AG04449 (cell line): Measurements from ENCODE around the gene PIK3R1.
A peak's percentile ranks its signal among the peaks of the same experiment; 100 is the strongest.

Source experiments
- CTCF ChIA-PET: fragments of 350-600 bp; formaldehyde crosslinking; extraction: SDS; loops from one replicate; lab custom pipeline; 2021; ENCODE audit warnings: antibody characterized with exemption; lab: Yijun Ruan, JAX
- POLR2A ChIA-PET: fragments of 400-600, 350-600 bp; formaldehyde crosslinking; extraction: SDS; loops from one replicate; lab custom pipeline; 2020; ENCODE audit warnings: antibody characterized with exemption, inconsistent platforms; lab: Yijun Ruan, JAX
- DNase-seq: peaks from one replicate; pipeline ENCODE4 v3.0.0-alpha.2; 2010; ENCODE audit warnings: low read depth, low spot score
- H3K4me3 ChIP-seq: 2 replicates; pipeline ENCODE4 v1.5.1; 2011; ENCODE audit warnings: low read depth, mild to moderate bottlenecking, control low read depth, low read length
- TF ChIP-seq, protein P1 (sequence below): IDR thresholded peaks from one replicate; pipeline ENCODE4 v1.5.1; 2011; ENCODE audit warnings: mild to moderate bottlenecking, moderate library complexity, low read length, control low read depth, inconsistent platforms; ENCODE audit not compliant: insufficient read depth; ENCODE audit errors: missing control alignments

Gene PIK3R1

DNA sequence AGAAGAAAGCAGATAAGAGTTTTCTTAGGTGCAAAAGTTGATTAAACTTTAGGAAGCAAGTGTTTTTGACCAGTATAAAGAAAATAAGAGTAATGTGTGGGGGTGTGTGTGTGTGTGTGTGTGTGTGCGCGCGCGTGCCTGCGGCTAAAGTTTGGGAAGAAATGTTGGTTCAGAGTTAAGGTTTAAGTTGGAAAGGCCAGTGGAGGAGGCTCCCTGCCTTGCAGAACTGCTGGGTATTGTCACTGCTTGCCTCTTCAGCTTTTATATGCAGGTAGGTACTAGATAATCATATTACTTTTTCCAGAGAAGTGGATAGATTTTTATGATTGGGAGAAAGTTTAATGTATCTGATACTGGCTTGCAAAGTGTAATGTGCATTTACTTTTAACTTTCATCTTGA is 2.0 kb downstream of the PIK3R1 start:
- TF ChIP-seq, protein P1, sequence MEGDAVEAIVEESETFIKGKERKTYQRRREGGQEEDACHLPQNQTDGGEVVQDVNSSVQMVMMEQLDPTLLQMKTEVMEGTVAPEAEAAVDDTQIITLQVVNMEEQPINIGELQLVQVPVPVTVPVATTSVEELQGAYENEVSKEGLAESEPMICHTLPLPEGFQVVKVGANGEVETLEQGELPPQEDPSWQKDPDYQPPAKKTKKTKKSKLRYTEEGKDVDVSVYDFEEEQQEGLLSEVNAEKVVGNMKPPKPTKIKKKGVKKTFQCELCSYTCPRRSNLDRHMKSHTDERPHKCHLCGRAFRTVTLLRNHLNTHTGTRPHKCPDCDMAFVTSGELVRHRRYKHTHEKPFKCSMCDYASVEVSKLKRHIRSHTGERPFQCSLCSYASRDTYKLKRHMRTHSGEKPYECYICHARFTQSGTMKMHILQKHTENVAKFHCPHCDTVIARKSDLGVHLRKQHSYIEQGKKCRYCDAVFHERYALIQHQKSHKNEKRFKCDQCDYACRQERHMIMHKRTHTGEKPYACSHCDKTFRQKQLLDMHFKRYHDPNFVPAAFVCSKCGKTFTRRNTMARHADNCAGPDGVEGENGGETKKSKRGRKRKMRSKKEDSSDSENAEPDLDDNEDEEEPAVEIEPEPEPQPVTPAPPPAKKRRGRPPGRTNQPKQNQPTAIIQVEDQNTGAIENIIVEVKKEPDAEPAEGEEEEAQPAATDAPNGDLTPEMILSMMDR: no peak
- no peak for DNase-seq
- CTCF ChIA-PET: interaction anchor here (2.2 to 3.7 kb wide), 2 partner anchors 12 to 34 kb away, joined by 12 to 19 read pairs; no protein-coding TSS in a partner anchor
- peak overlapping the region; percentile 88 for H3K4me3 ChIP-seq
- POLR2A ChIA-PET: no interaction called here

DNA sequence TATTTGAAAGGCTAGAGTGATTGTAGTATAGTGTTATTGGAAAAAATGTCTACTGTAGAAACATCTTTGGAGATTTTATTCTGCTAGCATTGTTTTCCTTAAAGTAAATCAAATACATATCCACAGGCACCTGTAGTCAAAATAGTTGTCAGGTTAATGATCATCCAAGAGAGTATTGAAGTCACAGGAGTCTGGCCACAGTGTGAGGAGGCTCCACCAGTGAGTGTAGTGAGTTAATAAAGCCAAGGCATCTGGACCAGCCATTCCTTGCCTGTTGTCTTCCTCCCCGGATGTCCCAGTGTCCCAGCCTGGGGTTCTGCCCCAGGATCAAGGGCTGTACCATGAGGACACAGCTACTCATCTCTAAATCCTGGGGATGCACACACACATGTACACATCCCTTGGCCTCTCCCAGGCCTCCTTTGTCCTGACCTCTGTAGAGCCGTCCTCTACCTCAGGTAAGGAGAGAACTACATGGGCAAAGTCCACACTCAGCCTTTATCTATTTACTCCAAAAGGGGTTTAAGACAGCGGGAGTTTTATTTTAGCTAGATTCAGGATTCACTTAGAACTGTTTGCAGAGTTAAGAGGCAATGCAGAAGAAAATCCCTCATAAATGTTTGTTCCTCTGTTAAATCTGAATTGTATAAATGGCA is 3.7 kb downstream of the PIK3R1 start:
- H3K4me3 ChIP-seq: no peak overlapping the region
- CTCF ChIA-PET: interaction anchor here (1.0 kb wide), 1 partner anchor 10 kb away, joined by 4 read pairs; no protein-coding TSS in a partner anchor
- no peak for DNase-seq
- POLR2A ChIA-PET: no interaction called here
- TF ChIP-seq, protein P1: no peak

DNA sequence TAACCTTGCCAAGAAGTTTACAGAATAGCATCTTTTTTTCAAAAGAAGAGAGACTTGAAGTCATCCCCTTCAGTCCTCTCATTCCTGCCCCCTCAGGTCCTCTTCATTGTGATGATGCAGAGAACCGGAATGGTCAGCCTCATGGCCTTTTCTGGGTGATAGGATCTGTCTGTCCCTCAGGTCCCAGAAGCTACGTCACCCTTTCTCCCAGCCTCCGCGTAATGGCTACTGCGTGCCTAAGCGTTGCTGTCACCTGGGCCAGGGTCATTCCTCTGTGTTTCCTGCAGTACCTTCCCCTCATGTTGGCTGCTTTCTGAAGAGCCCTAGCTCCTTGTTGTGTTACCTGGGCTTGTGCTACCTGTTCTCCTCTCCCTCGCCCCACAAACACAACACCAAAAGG is 4.7 kb downstream of the PIK3R1 start:
- POLR2A ChIA-PET: no interaction called here
- no peak overlapping the region for H3K4me3 ChIP-seq
- CTCF ChIA-PET: no interaction called here
- DNase-seq: no peak
- TF ChIP-seq, protein P1: no peak

DNA sequence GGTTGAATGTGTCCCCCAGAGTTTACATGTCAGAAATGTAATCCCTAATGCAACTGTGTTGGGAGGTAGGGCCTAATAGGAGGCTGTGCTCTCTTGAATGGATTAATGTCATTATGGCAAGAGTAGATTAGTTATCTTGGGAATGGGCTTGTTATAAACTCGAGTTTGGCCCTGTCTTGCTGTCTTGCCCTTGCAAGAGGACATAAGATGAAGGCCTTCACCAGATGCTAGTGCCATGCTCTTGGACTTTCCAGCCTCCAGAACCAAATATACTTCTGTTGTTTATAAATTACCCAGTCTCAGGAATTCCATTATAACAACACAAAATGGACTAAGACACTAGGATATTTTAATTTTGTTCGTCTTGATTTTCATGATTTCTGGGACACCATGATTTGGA is 5.4 kb downstream of the PIK3R1 start:
- TF ChIP-seq, protein P1: no peak
- no peak overlapping the region for H3K4me3 ChIP-seq
- POLR2A ChIA-PET: no interaction called here
- CTCF ChIA-PET: no interaction called here
- DNase-seq: no peak

DNA sequence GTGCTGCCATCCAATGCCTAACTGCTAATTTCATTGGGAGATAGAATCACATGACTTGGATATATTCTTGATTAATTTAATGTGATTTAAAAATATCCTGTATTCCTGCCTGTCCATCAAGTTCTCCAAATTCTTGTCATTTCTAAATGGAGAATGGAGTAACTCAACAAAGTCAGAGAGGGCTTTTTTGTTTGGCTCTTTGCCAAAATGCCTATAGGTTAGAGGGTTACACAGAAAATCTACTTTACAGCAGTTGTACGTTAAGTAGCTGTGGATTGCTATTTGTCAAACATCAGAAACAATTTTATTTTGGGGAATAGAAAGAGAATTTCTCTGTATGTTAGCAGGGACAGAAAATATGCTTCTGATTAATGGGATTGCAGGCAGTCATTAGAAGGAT is 5.9 kb downstream of the PIK3R1 start:
- no peak overlapping the region for H3K4me3 ChIP-seq
- ChIA-PET CTCF (no interaction called here), POLR2A (no interaction called here)
- DNase-seq: no peak
- TF ChIP-seq, protein P1: no peak

DNA sequence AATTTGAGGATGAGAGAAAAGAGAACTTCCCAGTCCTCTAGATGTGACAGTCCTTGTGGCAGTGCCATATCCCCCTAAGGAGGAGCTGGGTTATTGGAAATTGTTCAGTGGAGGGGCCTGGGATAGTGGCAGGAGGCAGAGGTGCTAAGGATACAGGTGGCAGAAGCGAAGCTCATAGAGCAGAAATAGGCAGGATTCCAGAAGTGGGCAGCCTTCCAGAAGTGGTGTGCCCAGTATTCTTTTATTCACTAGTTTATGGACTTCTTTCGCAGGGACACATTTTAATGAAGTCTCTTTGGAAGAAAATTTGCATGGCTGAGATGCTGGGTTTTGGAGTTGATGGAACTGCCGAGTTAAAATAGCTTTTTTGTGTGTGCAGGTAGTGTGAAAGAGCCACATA is 6.8 kb downstream of the PIK3R1 start:
- H3K4me3 ChIP-seq: no peak overlapping the region
- CTCF ChIA-PET: no interaction called here
- POLR2A ChIA-PET: no interaction called here
- TF ChIP-seq, protein P1: no peak
- DNase-seq: no peak
